ENCODE data around the gene MIS18BP1. TPM values are rescaled to one million over a fixed set of nuclear protein-coding genes. Genes with fewer than 3 reads are reported as not detected.

MIS18BP1 gene
- total and polyA plus RNA-seq, 10 of the 15 experiments (the other 5 are each of a cell fraction or from before 2014, with no cell fraction given), result 16.9 to 88.9 (median 57.0) TPM

DNA sequence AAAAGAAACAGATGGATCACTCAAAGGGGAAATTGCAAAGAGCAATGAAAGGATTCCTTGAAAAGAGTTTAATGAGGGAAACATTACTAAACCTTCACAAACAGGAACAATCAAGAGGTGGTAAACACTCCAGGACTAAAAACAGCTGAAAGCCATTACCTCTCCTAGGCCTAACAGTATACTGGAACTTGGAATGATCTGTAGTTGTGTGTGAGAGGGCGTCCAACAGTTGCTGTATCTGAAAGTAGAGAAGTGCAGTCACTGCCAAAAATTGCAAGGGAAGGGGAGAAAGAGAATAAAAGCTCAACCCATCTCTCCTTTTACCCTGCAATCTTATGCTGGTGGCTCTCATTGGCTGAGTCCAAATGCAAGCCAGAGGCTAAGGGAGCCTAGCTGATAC is 17.0 kb upstream of the MIS18BP1 start:
- in situ Hi-C loops (cut with MboI), result no loop called here
- 60% methylated on average over 1 of the region's 1 CpG for WGBS (ENCODE audit: insufficient coverage, insufficient replicate concordance, low lambda C conversion rate, missing lambda C conversion rate)
- ChIA-PET SMC1A (ENCODE audit: uncharacterized antibody, unreplicated experiment) (interaction anchor here (0.7 to 1.4 kb wide), 5 partner anchors 9 to 356 kb away, joined by 3 to 6 read pairs (median 3); no protein-coding TSS in a partner anchor), CTCF (interaction anchor here (0.9 to 3.4 kb wide), 6 partner anchors 11 to 357 kb away, joined by 3 to 21 read pairs (median 4); partner anchors contain the start of genes FANCM and MIS18BP1), RAD21 (ENCODE audit: unreplicated experiment) (no interaction called here), POLR2A (interaction anchor here (0.7 kb wide), 1 partner anchor 794 kb away, joined by 3 read pairs; no protein-coding TSS in a partner anchor)
- Histone ChIP-seq H3K9me3 (replicated peaks; ENCODE audit: control insufficient read depth, insufficient read depth, low read length) (no peaks in the 10 kb centered on the region), H3K79me2 (ENCODE audit: control insufficient read depth, insufficient read depth, low read length) (no peaks in the 10 kb centered on the region), H4K20me1 (ENCODE audit: control insufficient read depth, insufficient read depth) (no peaks in the 10 kb centered on the region), H3K4me2 (ENCODE audit: control insufficient read depth, insufficient read depth) (no peak overlapping the region), H3K4me3 (no peak overlapping the region), H3K27me3 (replicated peaks in 1 of 2; ENCODE audit: control insufficient read depth in 2 of 2, insufficient read depth in 2 of 2, low read length in 1 of 2) (no peaks in the 10 kb centered on the region), H3K4me1 (ENCODE audit: control insufficient read depth, insufficient read depth, low read length) (no peaks in the 10 kb centered on the region), H3K9ac (ENCODE audit: control insufficient read depth, insufficient read depth, low read length) (no peak overlapping the region), H2AFZ (ENCODE audit: control insufficient read depth, low read depth, low read length) (no peak overlapping the region), H3K27ac (ENCODE audit: control insufficient read depth, insufficient read depth) (no peak overlapping the region), H3K36me3 (ENCODE audit: control insufficient read depth in 2 of 2, insufficient read depth in 2 of 2, low read length in 1 of 2) (no peaks in the 10 kb centered on the region)
- TF ChIP-seq RELA (IDR thresholded peaks at IDR 0.05; ENCODE audit: borderline replicate concordance, partially characterized antibody) (no peak), ZNF592 (IDR thresholded peaks at IDR 0.05) (no peak), RAD51 (IDR thresholded peaks at IDR 0.05) (no peak), NFYB (IDR thresholded peaks at IDR 0.05; ENCODE audit: insufficient read depth, low read depth, low read length) (no peak), CBX5 (IDR thresholded peaks at IDR 0.05; ENCODE audit: low read depth) (no peak), NFYA (IDR thresholded peaks at IDR 0.05; ENCODE audit: borderline replicate concordance, low read depth, low read length) (no peak), NKRF (conservative IDR thresholded peaks at IDR 0.05) (no peak), NR2F1 (conservative IDR thresholded peaks at IDR 0.05) (no peak), ASH2L (IDR thresholded peaks at IDR 0.05; ENCODE audit: borderline replicate concordance, low read depth) (no peak)
- TF ChIP-seq, protein P1, sequence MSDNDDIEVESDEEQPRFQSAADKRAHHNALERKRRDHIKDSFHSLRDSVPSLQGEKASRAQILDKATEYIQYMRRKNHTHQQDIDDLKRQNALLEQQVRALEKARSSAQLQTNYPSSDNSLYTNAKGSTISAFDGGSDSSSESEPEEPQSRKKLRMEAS (IDR thresholded peaks at IDR 0.05; ENCODE audit: low read depth, low read length), result no peak
- ATAC-seq (no peak), FAIRE-seq (no peak), DNase-seq (ENCODE audit: low read depth, low spot score) (no peak)
- intact Hi-C loops (cut with micrococcal nuclease; ENCODE audit: unreplicated experiment), result no loop called here
- BruUV-seq (replicated peaks), result no TSS peak
